HG02571 (cell line): ENCODE measurements around the gene CHST4.
"Not testable (repeated sequence)": the region's sequence is repeated elsewhere in the genome, so short reads cannot be mapped to it uniquely, and the experiment has no call there.

ENCODE experiments used
- ATAC-seq: cut with Tn5 transposase; IDR thresholded peaks from one replicate; pipeline ENCODE4 v1.9.1; 2021; ENCODE audit warnings: mild to moderate bottlenecking, moderate library complexity; ENCODE audit not compliant: unreplicated experiment

CHST4 gene

DNA sequence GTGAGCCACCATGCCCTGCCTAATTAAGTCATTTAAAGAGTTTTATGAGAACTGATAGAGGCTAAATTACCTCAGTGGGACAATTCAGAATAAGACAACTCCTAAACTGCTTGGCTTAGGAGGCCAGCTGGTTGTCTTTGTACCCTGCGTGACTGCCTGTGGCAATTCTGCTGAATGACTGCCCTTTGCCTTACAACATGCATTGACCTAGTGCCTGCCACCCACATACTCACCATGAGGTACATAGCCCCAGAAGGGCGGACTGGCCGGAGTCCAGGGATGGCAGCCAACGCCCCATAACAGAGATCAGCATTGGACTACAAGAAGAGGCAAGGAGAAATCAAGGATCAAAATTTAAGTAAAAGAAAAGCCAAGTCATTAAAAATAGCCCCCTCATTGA, 43.4 kb downstream of the CHST4 start:
- no peak for ATAC-seq

DNA sequence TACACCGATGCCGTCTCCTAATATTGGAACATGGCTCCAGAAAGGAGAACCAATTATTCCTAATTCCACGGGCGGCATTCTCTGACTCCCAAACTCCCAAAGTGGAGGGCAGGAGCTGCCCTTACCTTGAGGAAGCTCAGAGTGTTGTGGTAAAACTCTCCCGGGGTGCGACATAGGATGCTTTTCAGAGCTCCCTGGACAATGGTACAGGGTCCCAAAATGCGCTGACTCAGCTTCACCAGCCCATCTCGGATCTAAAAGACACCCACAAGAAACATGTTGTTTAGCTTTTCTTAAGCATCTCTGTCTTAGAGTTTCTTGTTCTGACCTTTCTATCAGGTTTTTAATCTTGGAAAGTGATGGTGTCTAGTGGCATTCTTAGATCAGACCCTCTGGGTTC, 43.9 kb downstream of the CHST4 start:
- no peak for ATAC-seq

DNA sequence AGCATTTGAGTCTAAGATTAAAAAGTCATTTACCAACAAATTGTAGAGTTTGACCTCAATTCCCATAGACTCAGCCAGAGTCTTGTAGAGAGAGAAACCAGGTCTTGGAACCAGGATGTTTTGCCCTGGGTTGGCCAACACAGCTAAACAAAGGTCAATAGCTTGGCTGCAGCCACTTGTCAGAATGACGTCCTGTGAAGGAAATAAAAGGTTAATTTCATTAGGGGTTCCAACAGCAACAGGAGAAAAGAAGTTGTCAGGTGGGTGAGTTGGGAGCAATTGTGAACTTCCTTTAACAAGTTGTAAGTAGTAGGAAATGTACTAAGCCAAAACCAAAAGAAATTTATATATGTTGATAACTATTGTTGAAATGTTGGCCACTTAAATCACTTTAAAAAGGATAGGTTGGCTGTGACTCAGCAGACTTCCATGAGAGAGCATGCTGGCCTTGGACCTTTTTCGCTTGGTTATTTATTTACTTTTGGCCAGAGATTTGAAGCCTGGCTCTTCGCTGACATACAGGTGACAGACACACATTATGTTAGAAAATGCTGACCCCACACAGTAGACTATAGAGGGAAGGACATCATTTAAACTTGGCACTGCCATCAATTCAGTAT, 46.4 kb downstream of the CHST4 start:
- no peak for ATAC-seq

DNA sequence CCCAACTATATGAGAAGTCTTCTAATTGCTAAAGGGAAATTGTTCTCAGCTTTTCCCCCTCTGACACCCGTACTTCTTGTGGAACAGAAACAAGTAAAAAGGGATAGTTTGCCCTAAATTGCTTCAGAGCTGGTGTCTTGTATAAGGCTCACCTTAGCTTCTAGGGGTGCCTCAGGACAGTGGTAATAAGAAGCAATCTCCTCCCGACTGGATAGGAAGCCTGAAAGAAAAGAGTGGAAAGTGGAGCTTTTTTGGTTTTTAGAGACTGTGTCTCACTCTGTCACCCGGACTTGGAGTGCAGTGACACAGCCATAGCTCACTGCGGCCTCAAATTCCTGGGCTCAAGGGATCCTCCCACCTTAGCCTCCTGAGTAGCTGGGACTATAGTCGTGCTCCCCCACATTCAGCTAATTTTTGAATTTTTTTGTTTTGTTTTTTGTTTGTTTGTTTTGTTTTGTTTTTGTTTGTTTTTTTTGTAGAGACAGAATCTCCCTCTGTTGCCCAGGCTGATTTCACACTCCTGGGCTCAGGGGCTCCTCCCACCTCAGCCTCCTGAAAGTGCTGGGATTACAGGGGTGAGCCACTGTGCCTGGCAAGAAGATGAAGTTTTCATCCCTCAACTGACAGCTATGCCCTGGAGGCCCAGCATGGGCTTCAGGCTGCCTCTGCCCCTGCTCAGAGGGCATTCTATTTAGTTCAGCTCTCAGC, 47.3 kb downstream of the CHST4 start:
- ATAC-seq: no peak

DNA sequence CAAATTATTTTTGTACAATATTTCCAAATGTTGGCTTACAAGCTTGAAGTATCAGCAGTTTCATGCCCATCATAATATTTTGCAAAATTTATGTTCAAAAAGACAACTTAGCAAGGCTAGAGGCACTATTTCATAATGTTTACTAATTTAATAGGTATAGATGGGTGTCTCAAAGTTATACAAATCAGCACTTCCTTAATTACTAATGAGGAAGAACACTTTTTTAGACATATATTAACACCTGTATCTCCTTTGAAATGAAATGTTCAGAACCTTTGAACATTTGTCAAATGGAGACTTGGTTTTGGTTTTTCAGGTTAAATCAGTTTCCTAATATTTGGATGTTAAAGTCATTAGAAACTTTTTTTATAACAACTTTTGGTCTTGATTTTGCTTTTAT, 48.5 kb downstream of the CHST4 start:
- ATAC-seq: no peak

DNA sequence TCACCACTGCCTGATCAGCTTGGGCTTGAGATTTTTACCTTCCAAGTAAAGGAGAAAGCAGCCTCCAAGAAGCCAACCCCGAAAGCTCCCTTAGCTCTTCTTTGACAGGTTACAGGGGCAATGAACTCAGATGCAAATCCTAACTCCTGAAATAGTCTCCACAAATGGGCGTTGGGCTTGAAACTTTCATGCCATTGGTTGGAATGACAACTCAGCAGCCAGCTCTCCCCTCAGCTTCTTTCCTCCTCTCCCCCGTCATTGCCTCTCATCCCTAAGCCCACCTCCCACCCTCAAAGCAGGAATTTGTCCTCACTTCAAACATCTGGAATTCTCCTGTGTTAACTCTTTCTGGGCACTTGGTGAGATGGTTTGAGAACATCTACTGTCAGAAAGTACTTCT, 50.7 kb downstream of the CHST4 start, which contains the start of gene TAT:
TSS of gene TAT (minus strand) at position 122 of the 400 bp plus-strand sequence. CDS start 677 bp downstream, outside the sequence.
- ATAC-seq: no peak

DNA sequence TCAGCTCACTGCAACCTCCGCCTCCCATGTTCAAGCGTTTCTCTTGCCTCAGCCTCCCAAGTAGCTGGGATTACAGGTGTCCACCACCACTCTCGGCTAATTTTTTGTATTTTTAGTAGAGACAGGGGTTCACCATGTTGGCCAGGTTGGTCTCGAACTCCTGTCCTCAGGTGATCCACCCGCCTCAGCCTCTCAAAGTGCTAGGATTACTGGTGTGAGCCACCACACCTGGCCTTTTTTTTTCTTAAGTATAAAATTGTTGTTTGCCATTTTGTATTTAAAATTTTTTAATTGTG, 56.3 kb downstream of the CHST4 start:
- not testable (repeated sequence) for ATAC-seq

DNA sequence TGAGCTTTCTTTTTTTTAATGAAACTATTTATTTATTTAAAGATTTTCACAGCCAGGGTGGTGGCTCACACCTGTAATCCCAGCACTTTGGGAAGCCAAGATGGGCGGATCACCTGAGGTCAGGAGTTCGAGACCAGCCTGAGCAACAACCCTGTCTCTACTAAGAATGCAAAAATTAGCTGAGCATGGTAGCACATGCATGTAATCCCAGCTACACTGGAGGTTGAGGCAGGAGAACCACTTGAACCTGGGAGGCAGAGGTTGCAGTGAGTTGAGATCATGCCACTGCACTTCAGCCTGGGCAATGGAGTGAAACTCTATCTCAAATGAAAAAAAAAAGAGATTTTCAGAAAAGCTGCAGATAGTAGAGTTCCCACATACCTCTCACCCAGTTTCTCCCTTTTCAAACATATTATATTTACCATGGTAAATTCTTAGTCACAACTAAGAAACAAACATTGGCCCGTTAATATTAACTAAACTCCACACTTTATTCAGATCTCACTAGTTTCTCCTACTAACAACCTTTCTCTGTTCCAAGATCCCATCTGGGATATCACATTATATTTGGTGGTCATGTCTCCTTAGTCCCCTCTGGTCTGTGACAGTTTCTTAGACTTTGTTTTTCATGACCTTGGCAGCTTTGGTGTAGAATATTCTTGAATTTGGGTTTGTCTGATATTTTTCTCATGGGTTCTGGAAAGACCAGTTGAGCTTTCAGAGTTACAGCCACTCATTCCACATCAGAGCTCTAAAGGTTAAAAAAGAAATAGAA, 58.5 kb downstream of the CHST4 start:
- ATAC-seq: no peak

DNA sequence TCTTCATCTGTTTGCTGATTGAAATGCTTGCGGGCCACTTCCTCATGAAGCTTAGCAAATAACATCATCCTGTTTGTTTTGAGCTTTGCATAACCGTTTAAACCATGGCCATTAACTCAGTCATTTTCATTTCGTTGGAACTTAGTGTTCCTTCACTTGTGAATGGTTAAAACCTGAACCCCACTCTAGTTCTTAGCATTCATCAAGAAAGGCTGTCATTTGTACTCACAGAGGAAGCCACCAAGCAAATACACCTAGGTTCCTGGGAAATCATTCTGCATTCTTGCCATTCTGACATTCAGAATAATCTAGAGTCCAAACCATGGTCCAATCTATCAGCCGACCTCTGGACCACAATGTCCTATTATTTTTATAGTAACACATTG, 59.1 kb downstream of the CHST4 start:
- ATAC-seq: no peak
